GM21423 (cell line): Measurements from ENCODE around the gene HDGF.

Experiments used
- ATAC-seq: cut with Tn5 transposase; IDR thresholded peaks from one replicate; pipeline ENCODE4 v1.9.1; 2021; ENCODE audit warnings: mild to moderate bottlenecking, moderate library complexity; ENCODE audit not compliant: unreplicated experiment

The HDGF gene

DNA sequence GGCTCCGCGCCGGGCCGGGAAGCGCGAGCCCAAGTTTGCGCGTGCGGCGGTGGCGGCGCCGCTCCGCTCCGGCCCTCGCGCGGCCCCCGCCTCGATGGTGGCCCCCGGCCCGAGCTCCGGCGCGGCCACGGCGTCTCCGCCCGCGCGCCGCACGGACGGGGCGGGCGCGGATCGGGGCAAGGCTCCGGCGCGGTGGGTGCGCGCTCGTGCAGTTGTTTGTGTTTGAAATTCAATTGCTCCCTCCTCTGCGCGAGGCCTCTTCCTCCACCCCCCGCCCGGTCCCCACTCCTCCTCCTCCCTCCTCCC, at the start of gene HDGF:
Gene HDGF, minus strand, starts transcription at position 225 of the 306 bp plus-strand sequence. CDS start 246 bp downstream, outside the sequence.
- ATAC-seq: no peak

DNA sequence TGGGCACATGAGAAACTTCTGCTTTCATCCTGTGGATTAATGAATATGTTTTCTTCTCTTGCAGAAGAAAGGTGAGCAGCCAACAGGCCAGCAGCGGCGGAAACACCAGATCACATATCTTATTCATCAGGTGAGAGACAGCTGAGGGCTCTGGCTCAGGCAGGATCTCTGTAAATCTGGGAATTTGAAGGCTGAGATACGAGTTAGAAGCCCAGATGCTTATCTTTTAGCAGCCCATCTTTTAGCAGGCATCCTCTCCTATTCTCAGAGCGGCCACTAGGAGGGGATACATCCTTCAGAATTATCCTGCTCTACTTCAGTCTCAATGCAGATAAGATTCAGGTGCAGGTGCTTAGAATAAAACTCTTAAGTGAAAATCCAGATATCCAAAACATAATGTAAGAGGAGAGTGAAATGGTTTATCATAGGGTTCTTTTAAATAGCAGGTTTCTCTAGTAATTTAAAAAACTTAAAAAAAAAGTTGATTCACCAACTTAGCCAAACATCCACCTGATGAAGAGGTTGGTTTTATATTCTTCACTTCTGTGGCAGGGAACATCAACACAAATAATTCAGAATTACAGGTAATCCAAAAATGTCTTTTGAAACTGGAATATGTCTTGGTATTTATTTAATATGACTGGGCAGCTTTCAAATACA, 45.9 kb upstream of the HDGF start:
- ATAC-seq: no peak

DNA sequence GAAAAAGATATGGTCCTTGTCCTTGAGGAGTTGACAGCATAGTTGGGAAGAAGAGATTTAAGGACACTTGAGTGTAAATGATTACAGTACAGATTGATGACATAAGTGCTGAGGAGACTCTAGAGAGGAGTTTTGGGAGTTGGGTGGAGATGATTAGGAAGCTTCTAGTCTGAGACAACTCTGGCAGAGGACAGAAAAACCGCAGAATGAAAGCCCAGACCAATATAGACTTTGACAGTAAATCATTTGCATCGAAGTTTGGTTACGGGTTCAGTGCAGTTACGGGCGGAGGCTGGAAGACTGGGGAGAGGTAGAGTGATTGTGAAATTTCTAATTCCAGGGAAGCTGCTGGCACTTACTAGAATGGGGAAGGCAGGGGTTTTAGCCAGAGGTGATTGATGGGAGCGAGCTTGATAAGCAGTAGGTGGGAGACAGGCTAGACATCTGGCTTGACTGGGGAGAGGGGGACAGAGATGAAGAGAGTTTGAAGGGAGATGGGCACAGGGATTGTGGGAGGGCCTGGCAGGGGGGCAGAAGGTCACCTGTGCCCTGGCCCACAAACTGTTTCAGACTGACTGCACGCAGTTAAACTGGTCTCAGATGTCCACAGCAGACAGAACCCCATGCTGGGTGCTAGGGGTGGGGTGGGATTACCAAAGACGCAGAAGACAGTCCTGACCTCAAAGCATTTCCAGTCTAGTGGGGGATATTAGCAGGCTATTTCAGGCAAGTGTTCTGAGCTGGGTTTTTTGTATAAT, 45.0 kb upstream of the HDGF start:
- no peak for ATAC-seq

DNA sequence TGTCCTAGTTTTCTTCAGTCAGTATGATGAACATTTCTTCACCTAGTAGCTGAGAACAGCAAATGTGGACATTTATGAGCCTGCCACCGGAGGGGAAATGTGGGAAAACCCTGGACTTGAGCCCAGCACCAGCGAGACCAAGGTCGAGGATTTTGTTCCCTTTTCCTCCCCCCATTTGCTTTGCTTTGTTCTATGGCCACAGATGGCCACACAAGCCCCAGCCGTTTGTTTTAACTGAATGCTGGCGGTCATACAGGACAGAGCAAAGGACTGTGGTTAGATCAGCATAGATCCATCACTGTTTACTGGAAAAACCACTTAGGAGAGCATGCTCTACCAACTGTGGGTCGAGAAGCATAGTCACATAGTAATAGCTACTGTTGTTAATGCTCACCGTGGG, 44.3 kb upstream of the HDGF start:
- ATAC-seq: no peak

DNA sequence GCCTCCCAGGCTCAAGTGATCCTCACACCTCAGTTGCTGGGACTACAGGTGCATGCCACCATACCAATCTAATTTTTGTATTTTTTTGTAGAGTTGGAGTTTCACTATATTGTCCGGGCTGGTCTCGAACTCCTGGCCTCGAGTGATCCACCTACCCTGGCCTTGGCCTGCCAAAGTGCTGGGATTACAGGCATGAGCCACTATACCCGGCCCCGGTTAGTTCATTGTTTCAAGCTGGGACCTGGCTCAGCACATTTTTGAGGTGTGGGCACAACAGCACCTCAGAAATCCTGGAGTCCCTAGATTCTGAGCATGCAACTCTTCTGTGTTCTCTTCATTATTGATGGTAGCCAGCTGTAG, 43.9 kb upstream of the HDGF start:
- no peak for ATAC-seq

DNA sequence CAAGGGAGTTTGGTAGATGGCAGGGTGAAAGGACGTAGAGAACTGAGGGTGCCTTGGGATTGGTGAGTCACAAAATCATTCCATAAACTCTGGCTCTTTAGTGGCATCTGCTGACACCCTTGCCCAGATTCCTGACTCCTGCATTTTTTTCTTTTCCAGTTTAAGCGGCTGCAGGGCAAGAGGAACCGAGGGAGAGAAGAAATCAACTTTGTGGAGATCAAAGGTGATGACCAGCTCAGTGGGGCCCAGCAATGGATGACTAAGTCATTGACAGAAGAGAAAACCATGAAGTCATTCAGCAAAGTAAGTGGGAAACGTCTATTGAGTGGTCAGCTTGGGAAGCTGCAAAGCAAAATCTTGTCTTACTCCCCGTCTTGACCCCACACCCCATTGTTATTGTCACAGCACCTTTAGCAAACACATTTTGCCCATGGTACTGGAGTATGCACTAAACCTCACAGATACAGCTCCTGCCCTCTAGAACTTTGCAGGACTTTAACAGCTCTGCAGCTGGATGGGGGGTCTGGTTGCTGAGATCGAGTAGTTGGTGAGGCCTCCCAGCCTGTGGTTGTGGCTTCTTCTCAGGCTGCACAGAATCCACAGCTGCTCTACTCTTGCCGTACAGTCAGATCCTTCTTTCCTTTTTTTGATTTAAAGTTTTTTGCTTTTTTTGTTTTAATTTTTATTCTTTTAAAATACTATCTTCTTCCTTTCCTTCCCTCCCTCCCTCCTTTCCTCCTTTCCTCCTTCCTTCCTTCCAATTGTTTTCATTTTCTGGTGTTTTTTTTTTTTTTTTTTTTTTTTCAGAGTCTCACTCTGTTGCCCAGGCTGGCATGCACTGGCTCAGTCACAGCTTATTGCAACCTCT, 43.3 kb upstream of the HDGF start:
- no peak for ATAC-seq

DNA sequence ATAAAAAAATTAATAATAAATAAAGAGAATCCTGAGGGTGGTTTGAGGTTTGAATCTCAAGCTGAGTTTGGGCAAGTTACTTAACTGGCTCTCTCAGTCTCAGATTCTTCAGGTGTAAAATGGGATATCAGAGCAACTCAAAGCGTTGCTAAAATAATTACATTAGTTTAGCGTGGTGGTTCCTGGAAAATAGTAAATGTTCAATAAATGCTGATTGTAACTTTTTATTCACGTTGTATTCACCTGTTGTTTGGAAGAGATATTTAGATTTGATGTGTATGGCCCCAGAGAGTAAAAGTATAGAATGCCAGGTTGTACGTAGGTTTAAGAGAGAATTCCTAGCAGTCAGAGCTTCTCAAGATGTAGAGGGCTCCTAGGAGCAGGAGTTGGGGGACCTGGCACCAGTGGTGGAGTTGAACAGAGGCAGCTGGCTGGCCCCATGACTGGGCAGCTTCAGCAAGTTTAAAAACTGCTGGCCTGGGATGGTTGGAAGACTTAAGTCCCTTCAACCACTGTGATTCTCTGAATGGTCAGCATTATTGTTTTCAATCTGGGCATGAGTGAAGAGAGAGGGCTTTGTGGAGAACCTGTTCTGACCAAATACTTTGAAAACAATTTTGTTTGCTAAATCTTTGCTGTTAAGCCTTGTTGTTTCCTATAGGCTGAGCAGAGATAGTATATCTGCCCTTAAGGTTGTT, 38.3 kb upstream of the HDGF start:
- ATAC-seq: no peak

DNA sequence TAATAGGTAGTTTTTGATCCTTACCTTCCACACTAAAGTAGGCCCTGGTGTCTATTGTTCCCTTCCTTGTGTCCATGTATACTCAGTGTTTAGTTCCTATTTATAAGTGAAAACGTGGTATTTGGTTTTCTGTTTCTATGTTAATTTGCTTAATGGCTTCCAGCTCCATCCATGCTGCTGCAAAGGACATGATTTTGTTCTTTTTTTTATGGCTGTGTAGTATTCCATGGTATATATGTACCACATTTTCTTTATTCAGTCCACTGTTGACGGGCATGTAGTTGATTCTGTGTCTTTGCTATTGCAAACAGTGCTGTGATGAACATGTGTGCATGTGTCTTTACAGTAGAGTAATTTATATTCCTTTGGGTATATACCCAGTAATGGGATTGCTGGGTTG, 36.7 kb upstream of the HDGF start:
- no peak for ATAC-seq

DNA sequence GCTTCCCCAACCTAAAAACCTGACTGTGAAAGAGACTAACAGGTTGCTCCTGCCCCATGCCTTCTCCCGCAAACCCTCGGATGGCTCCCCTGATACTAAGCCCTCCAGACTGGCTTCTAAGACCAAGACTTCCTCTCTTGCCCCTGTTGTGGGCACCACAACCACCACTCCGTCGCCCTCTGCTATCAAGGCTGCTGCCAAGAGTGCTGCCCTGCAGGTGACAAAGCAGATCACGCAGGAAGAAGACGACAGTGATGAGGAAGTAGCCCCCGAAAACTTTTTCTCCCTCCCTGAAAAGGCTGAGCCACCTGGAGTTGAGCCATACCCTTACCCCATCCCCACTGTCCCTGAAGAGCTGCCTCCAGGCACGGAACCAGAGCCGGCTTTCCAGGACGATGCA, 35.2 kb upstream of the HDGF start:
- ATAC-seq: no peak

DNA sequence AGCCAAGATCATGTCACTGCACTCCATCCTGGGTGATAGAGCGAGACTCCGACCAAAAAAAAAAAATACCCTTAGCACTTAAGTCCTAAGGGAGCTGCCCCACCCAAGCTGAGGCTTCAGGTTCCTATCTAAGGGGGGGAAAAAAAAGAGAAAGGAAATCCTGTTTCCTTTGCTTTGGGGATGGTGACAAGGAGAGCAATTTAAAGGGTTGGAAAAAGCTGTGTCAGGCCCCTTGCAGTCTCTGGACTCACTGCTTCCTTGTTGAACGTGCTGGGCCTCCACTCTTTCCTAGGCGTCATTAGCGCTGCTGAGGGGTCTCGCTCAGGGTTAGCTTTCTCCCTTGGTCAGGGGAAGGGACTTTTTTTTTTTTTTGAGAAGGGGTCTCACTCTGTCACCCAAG, 34.0 kb upstream of the HDGF start:
- no peak for ATAC-seq

DNA sequence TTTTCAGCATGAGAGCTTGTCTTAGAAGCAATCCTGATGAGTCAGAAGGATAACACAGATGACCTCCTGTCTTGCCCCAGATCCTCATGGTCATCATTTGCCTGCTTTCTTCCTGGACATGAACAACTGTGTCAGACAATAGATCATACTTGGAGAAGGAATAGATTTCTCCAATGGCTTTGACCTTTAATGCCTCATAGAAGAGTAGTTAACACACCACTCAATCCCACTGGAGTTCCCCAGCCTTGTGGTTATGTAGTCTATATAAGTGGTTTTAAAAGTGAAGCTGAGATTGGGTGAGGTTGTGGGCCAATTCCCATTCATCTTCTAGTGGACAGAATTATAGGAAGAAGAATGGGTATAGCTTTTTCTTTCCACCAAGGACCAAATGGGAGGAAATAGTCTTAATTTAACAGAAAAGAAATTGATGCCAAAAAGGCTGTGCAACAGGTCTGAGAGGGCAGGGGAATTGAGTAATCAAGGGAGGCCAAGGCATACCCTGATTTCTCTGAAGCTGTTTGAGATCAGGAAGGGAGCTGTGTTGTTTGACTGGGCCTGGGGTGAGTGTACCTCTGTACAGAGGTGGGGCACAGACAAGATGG, 30.2 kb upstream of the HDGF start:
- ATAC-seq: no peak

DNA sequence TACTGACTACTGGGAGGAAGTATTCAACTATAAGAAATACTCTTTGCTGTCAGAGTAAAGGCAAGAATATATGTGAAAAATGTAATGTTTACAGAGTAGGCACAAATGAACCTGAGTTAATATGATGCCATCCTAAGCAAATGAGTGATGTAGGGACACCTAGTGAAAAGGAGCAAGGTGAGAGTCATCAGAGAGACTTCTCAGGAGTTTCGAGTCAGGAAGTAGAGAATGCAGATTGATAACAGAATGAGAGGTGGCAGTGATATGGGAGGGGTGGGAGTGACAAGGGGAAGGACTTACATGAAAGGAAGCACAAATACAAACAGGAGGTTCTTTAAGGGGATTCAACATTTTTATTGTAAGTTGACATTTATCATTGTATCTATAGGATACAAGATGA, 26.1 kb upstream of the HDGF start:
- ATAC-seq: no peak

DNA sequence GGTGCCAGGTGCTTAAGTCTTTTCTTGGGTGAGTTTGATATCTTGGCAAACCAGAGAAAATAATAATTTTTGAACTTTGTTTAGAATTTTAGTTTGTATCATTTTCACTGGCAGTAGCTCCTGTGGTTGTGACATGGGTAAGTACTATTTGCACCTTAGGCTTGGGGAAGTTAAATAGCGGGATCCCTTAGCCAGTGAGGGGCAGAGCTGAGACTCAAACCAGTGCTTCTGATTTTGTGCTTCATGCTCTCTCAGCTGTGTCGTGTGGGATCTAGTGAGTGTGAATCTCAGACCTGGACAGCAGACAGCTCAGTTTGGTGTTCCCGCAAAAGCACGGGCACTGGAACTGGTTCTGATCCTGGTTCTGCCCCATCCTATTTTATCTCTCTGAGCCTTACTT, 25.5 kb upstream of the HDGF start:
- no peak for ATAC-seq

DNA sequence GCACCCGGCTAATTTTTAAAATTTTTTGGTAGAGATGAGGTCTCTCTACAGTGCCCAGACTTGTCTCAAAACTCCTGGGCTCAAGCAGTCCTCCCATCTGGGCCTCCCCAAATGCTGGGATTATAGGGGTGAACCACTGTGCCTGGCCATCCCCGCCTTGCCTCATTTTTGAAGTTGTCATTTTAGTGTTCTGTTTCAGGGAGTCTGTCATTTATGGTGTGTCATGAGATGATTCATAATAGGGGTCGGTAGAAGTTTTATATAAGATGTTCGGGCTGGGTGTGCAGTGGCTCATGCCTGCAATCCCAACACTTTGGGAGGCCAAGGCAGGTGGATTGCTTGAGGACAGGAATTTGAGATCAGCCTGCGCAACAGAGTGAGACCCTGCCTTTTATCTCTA, 24.3 kb upstream of the HDGF start:
- ATAC-seq: no peak

DNA sequence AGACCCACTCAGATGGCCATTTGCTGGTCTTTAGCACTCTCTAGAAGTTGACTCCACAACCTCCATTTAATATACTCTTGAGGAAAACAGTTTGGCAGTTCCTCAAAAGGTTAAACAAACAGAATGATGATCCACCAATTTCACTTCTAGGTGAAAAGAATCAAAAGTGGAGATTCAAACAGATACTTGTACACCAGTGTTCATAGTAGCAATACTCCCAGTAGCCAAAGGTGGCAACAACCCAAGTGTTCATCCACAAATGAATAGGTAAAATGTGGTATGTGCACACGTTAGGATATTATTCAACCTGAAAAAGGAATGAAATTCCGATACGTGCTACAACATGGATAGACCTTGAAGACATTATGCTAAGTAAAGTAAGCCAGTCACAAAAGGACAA, 22.1 kb upstream of the HDGF start:
- no peak for ATAC-seq

DNA sequence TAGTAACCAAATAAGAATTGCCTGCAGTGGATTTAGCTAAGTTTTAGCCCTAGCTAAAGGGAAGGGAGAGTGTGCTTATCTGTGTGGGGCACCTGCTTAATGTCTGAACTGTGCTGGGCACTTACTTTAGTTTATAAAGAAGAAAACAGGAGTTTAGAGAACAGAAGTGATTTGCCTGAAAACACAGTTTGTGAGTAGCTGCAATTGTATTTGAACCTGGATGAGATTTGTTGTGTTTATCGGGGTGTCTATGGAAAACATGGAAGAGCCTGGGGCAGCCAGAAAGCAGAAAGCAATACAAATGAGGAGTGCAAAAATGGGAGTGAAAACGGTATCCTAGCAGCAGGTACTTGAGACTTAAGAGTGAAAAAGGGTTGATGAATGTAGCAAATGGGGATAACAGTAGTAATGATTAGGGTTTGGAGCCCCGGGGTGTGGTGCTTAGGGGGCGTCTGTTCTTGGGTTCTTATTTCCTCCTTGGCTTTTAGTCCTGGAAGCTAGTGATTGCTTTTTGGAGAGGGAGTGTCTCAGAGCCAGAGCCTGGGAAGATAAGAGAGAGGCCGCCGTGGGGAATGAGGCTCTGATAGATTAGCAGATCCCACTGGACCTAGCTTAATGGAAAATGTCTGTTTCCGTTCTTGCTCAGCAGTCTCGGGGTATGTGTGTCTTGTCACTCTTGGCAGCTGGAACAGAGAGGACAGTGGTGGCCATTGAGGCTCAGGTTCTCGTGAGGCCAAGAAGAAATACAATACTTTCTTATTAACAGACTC, 21.4 kb upstream of the HDGF start:
- no peak for ATAC-seq

DNA sequence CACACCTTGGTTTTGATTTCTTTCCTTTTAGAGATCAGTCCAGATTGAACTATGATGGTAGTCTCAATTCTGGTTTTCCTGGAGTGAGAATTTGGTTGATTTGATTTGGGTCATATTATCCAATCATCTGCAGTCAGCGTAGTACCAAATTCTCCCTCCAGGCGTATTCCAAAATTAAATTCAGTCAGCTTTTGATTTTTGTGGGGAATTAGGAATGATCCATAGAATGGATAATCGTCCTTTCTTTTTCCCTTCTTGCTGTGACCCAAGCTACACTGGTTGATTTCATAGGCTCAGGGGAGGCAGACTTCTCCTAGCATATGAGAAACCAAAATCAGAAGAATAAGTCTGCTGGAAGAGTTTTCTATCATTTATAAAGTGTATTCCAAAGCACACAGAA, 20.7 kb upstream of the HDGF start:
- ATAC-seq: no peak

DNA sequence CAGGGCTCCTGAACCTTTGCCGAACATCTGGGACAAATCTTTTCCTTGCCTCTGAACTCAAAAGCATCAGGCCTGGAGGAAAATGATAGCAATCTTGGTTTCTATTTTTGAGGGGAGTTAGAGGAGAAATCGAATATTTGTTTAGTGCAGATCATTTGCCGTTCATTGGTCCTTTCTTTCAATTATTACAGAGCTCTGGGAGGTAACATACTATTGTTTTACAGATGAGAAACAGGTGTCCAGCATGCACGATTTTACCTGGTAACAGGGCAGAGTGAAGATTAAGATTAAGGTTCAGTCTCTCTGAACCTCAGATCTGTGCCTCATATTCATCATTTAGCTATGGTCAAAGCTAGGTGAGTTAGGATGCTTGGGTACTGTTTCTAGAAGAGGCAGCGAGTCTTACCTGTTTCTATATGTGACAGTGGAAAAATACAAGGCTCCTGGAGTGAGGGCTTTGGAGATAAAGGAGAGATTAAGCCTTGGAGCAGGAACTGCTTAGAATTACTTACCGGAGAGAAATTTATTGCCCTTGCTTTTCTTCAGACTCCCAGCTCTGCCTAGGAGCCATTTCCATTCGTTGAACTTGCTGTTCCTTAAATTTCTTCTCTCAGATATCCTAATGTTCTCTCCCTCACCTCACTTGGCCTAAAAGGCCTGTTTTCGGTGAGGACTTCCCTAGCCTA, 17.3 kb upstream of the HDGF start:
- ATAC-seq: no peak

DNA sequence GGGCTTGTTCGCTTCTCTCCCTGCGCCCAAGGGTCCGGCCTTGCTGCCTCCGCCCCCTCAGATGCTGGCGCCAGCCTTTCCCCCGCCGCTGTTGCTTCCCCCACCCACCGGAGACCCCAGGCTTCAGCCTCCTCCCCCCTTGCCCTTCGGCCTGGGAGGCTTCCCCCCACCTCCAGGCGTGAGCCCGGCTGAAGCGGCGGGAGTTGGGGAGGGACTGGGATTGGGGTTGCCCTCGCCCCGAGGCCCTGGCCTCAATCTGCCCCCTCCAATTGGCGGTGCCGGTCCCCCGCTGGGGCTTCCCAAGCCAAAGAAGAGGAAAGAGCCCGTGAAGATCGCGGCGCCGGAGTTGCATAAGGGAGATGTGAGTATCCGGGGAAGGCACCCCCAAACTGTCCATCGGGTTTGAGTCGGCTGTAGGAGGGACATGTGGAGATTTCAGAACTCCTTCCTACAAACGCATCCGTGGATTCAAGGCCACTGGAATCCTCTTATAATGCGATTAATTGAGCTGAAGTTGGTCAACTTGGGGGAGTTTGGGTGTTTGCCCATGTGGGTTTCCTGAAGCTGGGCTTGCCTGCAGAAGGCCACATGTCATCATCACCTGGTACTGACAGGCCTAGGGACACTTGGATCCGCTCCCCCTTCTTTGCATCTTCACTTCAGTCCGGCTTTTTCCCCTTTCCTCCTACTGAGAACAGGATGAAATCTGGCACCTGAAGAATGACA, 16.6 kb upstream of the HDGF start:
- peak; percentile 7 for ATAC-seq
